Natural killer cell (primary cell): Measurements from ENCODE around the gene DIAPH3. TPM values are rescaled to one million over a fixed set of nuclear protein-coding genes. Genes with fewer than 3 reads are reported as not detected.

Experiments
- ATAC-seq, 3 donors: fragments of 150-1000 bp in 2 of 3; fragments of 200-7000 bp in 1 of 3; cut with Tn5 transposase; 1 replicate in 1 of 3; 2 replicates in 2 of 3; pipeline ENCODE4 v1.10.0; 2021; ENCODE audit warnings: mild to moderate bottlenecking in 2 of 3, moderate library complexity in 2 of 3
- DNase-seq, 2 donors: peaks; one replicate each; pipeline versions ENCODE4 v3.0.0 to v3.0.0-alpha.2; 2013 to 2021; ENCODE audit warnings: mixed read lengths in 1 of 2
- H3K27ac ChIP-seq: one replicate; pipeline ENCODE4 v1.5.1; 2013; ENCODE audit warnings: mild to moderate bottlenecking, low read length
- H3K27me3 ChIP-seq: one replicate; pipeline ENCODE4 v1.6.1; 2013; ENCODE audit warnings: low read length; ENCODE audit not compliant: control insufficient read depth, insufficient read depth
- H3K36me3 ChIP-seq: one replicate; pipeline ENCODE4 v1.6.1; 2013; ENCODE audit warnings: low read length; ENCODE audit not compliant: control insufficient read depth, insufficient read depth
- H3K4me1 ChIP-seq: one replicate; pipeline ENCODE4 v1.6.1; 2013; ENCODE audit warnings: low read length; ENCODE audit not compliant: control insufficient read depth, insufficient read depth
- H3K4me3 ChIP-seq: one replicate; pipeline ENCODE4 v1.5.1; 2013; ENCODE audit warnings: low read length
- H3K9me3 ChIP-seq: one replicate; pipeline ENCODE4 v1.6.1; 2013; ENCODE audit warnings: low read length; ENCODE audit not compliant: control insufficient read depth, insufficient read depth
- H3K27ac Mint-ChIP-seq, 2 donors: one replicate each; pipeline ENCODE4 v1.8.0; 2022; ENCODE audit warnings: mild to moderate bottlenecking in 2 of 2, mixed read lengths in 2 of 2, moderate library complexity in 1 of 2
- H3K27me3 Mint-ChIP-seq, 2 donors: one replicate each; pipeline ENCODE4 v1.8.0; 2022; ENCODE audit warnings: low read depth in 2 of 2, mixed read lengths in 2 of 2
- H3K36me3 Mint-ChIP-seq: one replicate; pipeline ENCODE4 v1.8.0; 2022; ENCODE audit warnings: mixed read lengths
- H3K4me1 Mint-ChIP-seq, 2 donors: one replicate each; pipeline ENCODE4 v1.8.0; 2022; ENCODE audit warnings: mixed read lengths in 2 of 2
- H3K4me3 Mint-ChIP-seq: one replicate; pipeline ENCODE4 v1.8.0; 2022; ENCODE audit warnings: mild to moderate bottlenecking, moderate library complexity, mixed read lengths
- H3K9me3 Mint-ChIP-seq, 2 donors: one replicate each; pipeline ENCODE4 v1.8.0; 2022; ENCODE audit warnings: mixed read lengths in 2 of 2
- WGBS: methylation state at CpG from one replicate; pipeline ENCODE4 v1.1.7; 2013; ENCODE audit warnings: missing lambda C conversion rate; ENCODE audit not compliant: insufficient coverage; 5-methylcytosine and 5-hydroxymethylcytosine counted together
- intact Hi-C: fragments of 100-400 bp; cut with micrococcal nuclease; formaldehyde crosslinking; loops from one replicate; pipeline ENCODE4 v1.14.2; 2022
- total RNA-seq, 4 donors: library from RNA; stranded (reverse); fragments of 120-200 nt in 1 of 4; gene quantifications; one replicate each; pipeline versions ENCODE4 v1.2.3 to v1.2.4, GENCODE V29; 2013 to 2022
- TF ChIP-seq, protein P1 (sequence below): fragments of 200-600 bp; IDR thresholded peaks from one replicate; pipeline ENCODE4 v1.8.0; 2022; ENCODE audit warnings: antibody characterized with exemption

The DIAPH3 gene
- total RNA-seq, 3 donors from 2014 or later (not counting 1 experiment from before 2014, with no cell fraction given): 0.54 to 1.0 (median 0.98) TPM

GRCh38 chr13:59734393-59734792, 429.3 kb downstream of the DIAPH3 start:
- no peaks in the 10 kb centered on the region for H3K4me1 Mint-ChIP-seq
- Histone ChIP-seq H3K36me3 (no peaks in the 10 kb centered on the region), H3K4me1 (no peaks in the 10 kb centered on the region), H3K27me3 (no peaks in the 10 kb centered on the region), H3K27ac (no peak overlapping the region), H3K4me3 (no peak overlapping the region), H3K9me3 (no peaks in the 10 kb centered on the region)
- H3K27me3 Mint-ChIP-seq: no peaks in the 10 kb centered on the region
- no peaks in the 10 kb centered on the region for H3K36me3 Mint-ChIP-seq
- H3K9me3 Mint-ChIP-seq: no peaks in the 10 kb centered on the region
- no peak overlapping the region for H3K4me3 Mint-ChIP-seq
- TF ChIP-seq, protein P1, sequence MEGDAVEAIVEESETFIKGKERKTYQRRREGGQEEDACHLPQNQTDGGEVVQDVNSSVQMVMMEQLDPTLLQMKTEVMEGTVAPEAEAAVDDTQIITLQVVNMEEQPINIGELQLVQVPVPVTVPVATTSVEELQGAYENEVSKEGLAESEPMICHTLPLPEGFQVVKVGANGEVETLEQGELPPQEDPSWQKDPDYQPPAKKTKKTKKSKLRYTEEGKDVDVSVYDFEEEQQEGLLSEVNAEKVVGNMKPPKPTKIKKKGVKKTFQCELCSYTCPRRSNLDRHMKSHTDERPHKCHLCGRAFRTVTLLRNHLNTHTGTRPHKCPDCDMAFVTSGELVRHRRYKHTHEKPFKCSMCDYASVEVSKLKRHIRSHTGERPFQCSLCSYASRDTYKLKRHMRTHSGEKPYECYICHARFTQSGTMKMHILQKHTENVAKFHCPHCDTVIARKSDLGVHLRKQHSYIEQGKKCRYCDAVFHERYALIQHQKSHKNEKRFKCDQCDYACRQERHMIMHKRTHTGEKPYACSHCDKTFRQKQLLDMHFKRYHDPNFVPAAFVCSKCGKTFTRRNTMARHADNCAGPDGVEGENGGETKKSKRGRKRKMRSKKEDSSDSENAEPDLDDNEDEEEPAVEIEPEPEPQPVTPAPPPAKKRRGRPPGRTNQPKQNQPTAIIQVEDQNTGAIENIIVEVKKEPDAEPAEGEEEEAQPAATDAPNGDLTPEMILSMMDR: no peak
- no peak for ATAC-seq
- 66% methylated on average over 6 of the region's 6 CpGs for WGBS
- DNase-seq: peak in 1 of 2 donors; percentile 2
- intact Hi-C loops: no loop called here
- no peak overlapping the region for H3K27ac Mint-ChIP-seq

DNA sequence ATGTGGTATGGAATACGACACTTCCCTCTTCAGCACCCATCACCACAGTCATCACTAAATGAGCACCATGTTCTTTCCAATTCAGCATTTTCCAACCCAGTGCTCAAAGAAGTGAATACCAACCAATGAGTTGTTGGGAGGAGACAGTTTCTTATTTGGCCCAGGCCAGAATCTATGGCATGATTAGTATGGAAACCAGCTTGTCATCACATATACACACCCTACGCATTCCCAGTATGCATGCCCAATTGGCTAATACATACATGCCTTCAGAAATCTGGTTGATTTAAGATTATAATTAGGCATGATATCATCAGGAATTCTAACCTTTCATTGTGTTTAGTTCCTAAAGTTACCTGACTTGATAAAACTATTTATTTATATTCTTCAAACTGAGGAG, 430.0 kb downstream of the DIAPH3 start:
- DNase-seq: no peak
- TF ChIP-seq, protein P1: no peak
- no peaks in the 10 kb centered on the region for H3K4me1 ChIP-seq
- no peaks in the 10 kb centered on the region for H3K9me3 ChIP-seq
- no peaks in the 10 kb centered on the region for H3K36me3 Mint-ChIP-seq
- H3K4me3 ChIP-seq: no peak overlapping the region
- no peaks in the 10 kb centered on the region for H3K4me1 Mint-ChIP-seq
- intact Hi-C loops: no loop called here
- H3K27ac Mint-ChIP-seq: no peak overlapping the region
- no peaks in the 10 kb centered on the region for H3K27me3 Mint-ChIP-seq
- no peak overlapping the region for H3K4me3 Mint-ChIP-seq
- no peaks in the 10 kb centered on the region for H3K36me3 ChIP-seq
- H3K27ac ChIP-seq: no peak overlapping the region
- no peak for ATAC-seq
- no peaks in the 10 kb centered on the region for H3K9me3 Mint-ChIP-seq
- H3K27me3 ChIP-seq: no peaks in the 10 kb centered on the region
- 100% methylated on average over 2 of the region's 2 CpGs for WGBS

DNA sequence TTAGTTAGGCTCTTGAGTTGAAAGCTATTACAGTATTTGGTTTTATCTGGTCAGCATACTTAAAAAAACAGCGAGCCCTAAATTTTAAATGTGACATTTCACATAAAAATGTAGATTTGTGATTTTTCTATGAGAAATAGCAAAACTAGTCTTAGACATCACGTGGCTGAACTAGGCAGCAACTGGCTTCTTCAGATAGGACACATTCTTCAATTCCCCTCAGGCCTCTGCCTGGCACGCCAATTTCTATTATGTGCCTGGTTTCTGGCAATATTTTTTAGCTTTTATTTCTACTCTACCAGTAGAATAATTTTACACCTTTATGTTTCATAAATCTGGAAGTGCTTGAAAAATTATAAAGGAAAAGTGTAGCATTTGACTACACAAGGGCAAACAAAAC, 433.7 kb downstream of the DIAPH3 start:
- DNase-seq (no peak), ATAC-seq (no peak)
- intact Hi-C loops: no loop called here
- Mint-ChIP-seq H3K27me3 (no peaks in the 10 kb centered on the region), H3K4me3 (no peak overlapping the region), H3K27ac (no peak overlapping the region), H3K9me3 (no peaks in the 10 kb centered on the region), H3K36me3 (no peaks in the 10 kb centered on the region), H3K4me1 (no peaks in the 10 kb centered on the region)
- H3K9me3 ChIP-seq: no peaks in the 10 kb centered on the region
- no peak overlapping the region for H3K27ac ChIP-seq
- TF ChIP-seq, protein P1: no peak
- H3K36me3 ChIP-seq: no peaks in the 10 kb centered on the region
- 87% methylated on average over 3 of the region's 3 CpGs for WGBS
- no peaks in the 10 kb centered on the region for H3K4me1 ChIP-seq
- no peaks in the 10 kb centered on the region for H3K27me3 ChIP-seq
- H3K4me3 ChIP-seq: no peak overlapping the region

DNA sequence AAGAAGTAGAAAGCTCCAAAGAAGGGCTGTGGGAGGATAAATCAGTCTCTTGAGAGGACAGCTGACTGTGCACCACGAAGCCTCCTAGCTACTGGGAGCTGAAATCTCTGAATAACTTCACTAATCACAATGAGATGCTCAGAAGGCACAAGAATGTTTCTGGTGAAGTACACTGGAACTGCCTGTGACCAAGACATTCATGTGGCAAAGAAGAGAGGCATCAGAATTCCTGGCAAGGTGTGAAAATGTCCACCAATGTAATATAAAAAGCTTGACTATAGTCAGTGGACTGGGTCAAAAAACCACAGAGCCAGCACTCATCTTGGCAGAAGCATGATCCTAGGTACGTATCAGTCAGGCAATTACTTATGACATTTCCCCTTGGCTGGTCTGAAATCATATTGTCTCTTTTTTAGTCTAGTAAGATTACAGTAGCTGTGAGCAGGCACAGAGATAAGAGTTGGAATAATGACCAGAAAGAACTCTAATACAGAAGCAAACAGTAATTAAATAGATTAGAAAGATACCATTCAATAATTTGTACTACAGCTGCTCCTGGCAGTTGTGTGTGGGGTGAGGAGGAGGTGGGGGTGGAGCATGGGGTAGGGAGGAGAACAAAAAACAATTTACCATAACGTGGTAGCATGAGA, 434.7 kb downstream of the DIAPH3 start:
- Mint-ChIP-seq H3K4me1 (no peaks in the 10 kb centered on the region), H3K4me3 (no peak overlapping the region), H3K27me3 (no peaks in the 10 kb centered on the region), H3K9me3 (no peaks in the 10 kb centered on the region), H3K36me3 (no peaks in the 10 kb centered on the region), H3K27ac (no peak overlapping the region)
- TF ChIP-seq, protein P1: no peak
- Histone ChIP-seq H3K36me3 (no peaks in the 10 kb centered on the region), H3K27me3 (no peaks in the 10 kb centered on the region), H3K4me1 (no peaks in the 10 kb centered on the region), H3K27ac (no peak overlapping the region), H3K4me3 (no peak overlapping the region), H3K9me3 (no peaks in the 10 kb centered on the region)
- intact Hi-C loops: no loop called here
- DNase-seq: no peak
- ATAC-seq: no peak
- WGBS: 93% methylated on average over 3 of the region's 3 CpGs
